Glutamatergic neuron (in vitro differentiated cells): Measurements from ENCODE around the gene CECR2. TPM values are rescaled to one million over a fixed set of nuclear protein-coding genes. Genes with fewer than 3 reads are reported as not detected.

Experiments used
- DNase-seq: peaks from one replicate; pipeline ENCODE4 v3.0.0; 2022
- H3K27ac Mint-ChIP-seq: one replicate; pipeline ENCODE4 v1.8.0; 2020; ENCODE audit warnings: mild to moderate bottlenecking, mixed read lengths, inconsistent platforms; ENCODE audit not compliant: unreplicated experiment
- H3K27me3 Mint-ChIP-seq: one replicate; pipeline ENCODE4 v1.8.0; 2020; ENCODE audit warnings: mild to moderate bottlenecking, moderate library complexity, mixed read lengths, inconsistent platforms; ENCODE audit not compliant: unreplicated experiment
- H3K36me3 Mint-ChIP-seq: one replicate; pipeline ENCODE4 v1.8.0; 2020; ENCODE audit warnings: mild to moderate bottlenecking, mixed read lengths, inconsistent platforms; ENCODE audit not compliant: unreplicated experiment
- H3K4me1 Mint-ChIP-seq: one replicate; pipeline ENCODE4 v1.8.0; 2020; ENCODE audit warnings: mild to moderate bottlenecking, low read depth, mixed read lengths, inconsistent platforms; ENCODE audit not compliant: unreplicated experiment
- H3K4me3 Mint-ChIP-seq: one replicate; pipeline ENCODE4 v1.8.0; 2020; ENCODE audit warnings: mild to moderate bottlenecking, mixed read lengths, inconsistent platforms; ENCODE audit not compliant: unreplicated experiment
- H3K9me3 Mint-ChIP-seq: one replicate; pipeline ENCODE4 v1.8.0; 2020; ENCODE audit warnings: mild to moderate bottlenecking, moderate library complexity, mixed read lengths, inconsistent platforms; ENCODE audit not compliant: unreplicated experiment
- CTCF ChIP-seq: fragments of 200-600 bp; sonication (generic); IDR thresholded peaks from one replicate; pipeline ENCODE4 v1.5.0; 2021; ENCODE audit not compliant: partially characterized antibody, unreplicated experiment
- total RNA-seq: library from RNA; stranded (reverse); fragmentation: NEBNext Ultra II Directional; extraction: Animal tissue kit (Norgen Biotek cat#: 25700); gene quantifications from one replicate; pipeline ENCODE4 v1.2.1, GENCODE V29; 2021; ENCODE audit not compliant: unreplicated experiment

Gene CECR2
- total RNA-seq, 1 donor from 2014 or later, result 178 TPM

- Mint-ChIP-seq H3K4me1 (peaks cover 30% of the 10 kb centered on the region), H3K36me3 (no peaks in the 10 kb centered on the region), H3K4me3 (no peak overlapping the region), H3K9me3 (peaks cover 6% of the 10 kb centered on the region), H3K27me3 (peaks cover 7% of the 10 kb centered on the region), H3K27ac (peak overlapping the region; percentile 17)
- TF ChIP-seq CTCF, result no peak
- DNase-seq, result no peak
Measured at GRCh38 chr22:17481424-17481823, 112.2 kb downstream of the CECR2 start.

- H3K27me3 Mint-ChIP-seq, result peaks cover 8% of the 10 kb centered on the region
- no peaks in the 10 kb centered on the region for H3K9me3 Mint-ChIP-seq
- H3K4me3 Mint-ChIP-seq, result no peak overlapping the region
- peaks cover 13% of the 10 kb centered on the region for H3K4me1 Mint-ChIP-seq
- DNase-seq, result no peak
- no peak for TF ChIP-seq CTCF
- H3K27ac Mint-ChIP-seq, result no peak overlapping the region
- no peaks in the 10 kb centered on the region for H3K36me3 Mint-ChIP-seq
Measured at GRCh38 chr22:17483688-17484372, 114.6 kb downstream of the CECR2 start.

- H3K9me3 Mint-ChIP-seq, result no peaks in the 10 kb centered on the region
- H3K27me3 Mint-ChIP-seq, result peaks cover 8% of the 10 kb centered on the region
- DNase-seq, result no peak
- no peak overlapping the region for H3K4me3 Mint-ChIP-seq
- no peaks in the 10 kb centered on the region for H3K36me3 Mint-ChIP-seq
- peak overlapping the region; percentile 25 for H3K27ac Mint-ChIP-seq
- peaks cover 6% of the 10 kb centered on the region for H3K4me1 Mint-ChIP-seq
- no peak for TF ChIP-seq CTCF
Measured at GRCh38 chr22:17484608-17485007, 115.3 kb downstream of the CECR2 start.

GRCh38 chr22:17486313-17486712 lies 117.1 kb downstream of the CECR2 start:
- Mint-ChIP-seq H3K27me3 (peaks cover 7% of the 10 kb centered on the region), H3K4me1 (peaks cover 17% of the 10 kb centered on the region), H3K27ac (no peak overlapping the region), H3K4me3 (no peak overlapping the region), H3K9me3 (peaks cover 2% of the 10 kb centered on the region), H3K36me3 (no peaks in the 10 kb centered on the region)
- DNase-seq, result peak; percentile 31
- no peak for TF ChIP-seq CTCF

- no peak overlapping the region for H3K4me3 Mint-ChIP-seq
- H3K27me3 Mint-ChIP-seq, result peaks cover 5% of the 10 kb centered on the region
- H3K27ac Mint-ChIP-seq, result no peak overlapping the region
- H3K9me3 Mint-ChIP-seq, result peaks cover 2% of the 10 kb centered on the region
- no peak for DNase-seq
- H3K4me1 Mint-ChIP-seq, result peaks cover 20% of the 10 kb centered on the region
- TF ChIP-seq CTCF, result no peak
- H3K36me3 Mint-ChIP-seq, result no peaks in the 10 kb centered on the region
Measured at GRCh38 chr22:17486719-17487118, 117.5 kb downstream of the CECR2 start.
